GM10248 (cell line): Measurements from ENCODE around the gene PIK3CD.
A peak's percentile ranks its signal among the peaks of the same experiment; 100 is the strongest.

Source experiments
- CTCF ChIA-PET: fragments of 300-600 bp; sonication (Branson Sonifier 250); formaldehyde crosslinking; extraction: SDS; loops from one replicate; lab custom pipeline; 2021; ENCODE audit warnings: antibody characterized with exemption; lab: Yijun Ruan, JAX
- POLR2A ChIA-PET: fragments of 350-650 bp; sonication (Branson Sonifier 250); formaldehyde crosslinking; extraction: SDS; loops from one replicate; lab custom pipeline; 2020; ENCODE audit warnings: antibody characterized with exemption; lab: Yijun Ruan, JAX
- DNase-seq: peaks from one replicate; pipeline ENCODE4 v3.0.0; 2012; ENCODE audit errors: extremely low spot score
- CTCF ChIP-seq: IDR thresholded peaks from 2 replicates; pipeline ENCODE4 v1.5.1; 2012; ENCODE audit warnings: mild to moderate bottlenecking, low read depth; ENCODE audit errors: extremely low read depth, missing control alignments, control extremely low read depth

Gene PIK3CD

GRCh38 chr1:9723926-9724325 is 72.4 kb downstream of the PIK3CD start:
- ChIA-PET POLR2A (no interaction called here), CTCF (interaction anchor here (0.6 to 1.7 kb wide), 4 partner anchors 11 to 97 kb away, joined by 3 to 6 read pairs (median 4); no protein-coding TSS in a partner anchor)
- DNase-seq, result no peak
- TF ChIP-seq CTCF, result no peak

GRCh38 chr1:9724706-9725476 is 73.4 kb downstream of the PIK3CD start:
- ChIA-PET CTCF (interaction anchor here (0.6 to 3.4 kb wide), 10 partner anchors 9 to 143 kb away, joined by 3 to 22 read pairs (median 4); no protein-coding TSS in a partner anchor), POLR2A (no interaction called here)
- peak; percentile 98 for TF ChIP-seq CTCF
- DNase-seq, result peak; percentile 86

GRCh38 chr1:9726406-9726805 is 74.9 kb downstream of the PIK3CD start:
- DNase-seq, result no peak
- no peak for TF ChIP-seq CTCF
- ChIA-PET POLR2A (no interaction called here), CTCF (interaction anchor here (0.8 to 3.4 kb wide), 6 partner anchors 9 to 142 kb away, joined by 3 to 22 read pairs (median 4); no protein-coding TSS in a partner anchor)

- ChIA-PET POLR2A (interaction anchor here (0.7 kb wide), 1 partner anchor 98 kb away, joined by 3 read pairs; no protein-coding TSS in a partner anchor), CTCF (interaction anchor here (0.8 to 3.4 kb wide), 5 partner anchors 9 to 100 kb away, joined by 3 to 22 read pairs (median 3); no protein-coding TSS in a partner anchor)
- no peak for DNase-seq
- TF ChIP-seq CTCF, result no peak
Measured at GRCh38 chr1:9726905-9727595, 75.5 kb downstream of the PIK3CD start.

GRCh38 chr1:9728451-9729295 is 77.1 kb downstream of the PIK3CD start:
- TF ChIP-seq CTCF, result no peak
- ChIA-PET POLR2A (no interaction called here), CTCF (interaction anchor here (1.5 kb wide), 1 partner anchor 102 kb away, joined by 3 read pairs; no protein-coding TSS in a partner anchor)
- DNase-seq, result no peak

GRCh38 chr1:9729523-9729922 is 78.0 kb downstream of the PIK3CD start:
- TF ChIP-seq CTCF, result no peak
- CTCF ChIA-PET, result interaction anchor here (1.0 to 1.5 kb wide), 2 partner anchors 12 to 103 kb away, joined by 3 read pairs; no protein-coding TSS in a partner anchor
- DNase-seq, result no peak
- POLR2A ChIA-PET, result interaction anchor here (0.5 kb wide), 1 partner anchor 196 kb away, joined by 4 read pairs; no protein-coding TSS in a partner anchor
